ENCODE results near the gene SNAP47. TPM values are rescaled to one million over a fixed set of nuclear protein-coding genes. Genes with fewer than 3 reads are reported as not detected.

The SNAP47 gene
- total and polyA plus RNA-seq, 9 of the 15 experiments (the other 6 are each of a cell fraction or from before 2014, with no cell fraction given) = 2.5 to 41.3 (median 32.6) TPM

DNA sequence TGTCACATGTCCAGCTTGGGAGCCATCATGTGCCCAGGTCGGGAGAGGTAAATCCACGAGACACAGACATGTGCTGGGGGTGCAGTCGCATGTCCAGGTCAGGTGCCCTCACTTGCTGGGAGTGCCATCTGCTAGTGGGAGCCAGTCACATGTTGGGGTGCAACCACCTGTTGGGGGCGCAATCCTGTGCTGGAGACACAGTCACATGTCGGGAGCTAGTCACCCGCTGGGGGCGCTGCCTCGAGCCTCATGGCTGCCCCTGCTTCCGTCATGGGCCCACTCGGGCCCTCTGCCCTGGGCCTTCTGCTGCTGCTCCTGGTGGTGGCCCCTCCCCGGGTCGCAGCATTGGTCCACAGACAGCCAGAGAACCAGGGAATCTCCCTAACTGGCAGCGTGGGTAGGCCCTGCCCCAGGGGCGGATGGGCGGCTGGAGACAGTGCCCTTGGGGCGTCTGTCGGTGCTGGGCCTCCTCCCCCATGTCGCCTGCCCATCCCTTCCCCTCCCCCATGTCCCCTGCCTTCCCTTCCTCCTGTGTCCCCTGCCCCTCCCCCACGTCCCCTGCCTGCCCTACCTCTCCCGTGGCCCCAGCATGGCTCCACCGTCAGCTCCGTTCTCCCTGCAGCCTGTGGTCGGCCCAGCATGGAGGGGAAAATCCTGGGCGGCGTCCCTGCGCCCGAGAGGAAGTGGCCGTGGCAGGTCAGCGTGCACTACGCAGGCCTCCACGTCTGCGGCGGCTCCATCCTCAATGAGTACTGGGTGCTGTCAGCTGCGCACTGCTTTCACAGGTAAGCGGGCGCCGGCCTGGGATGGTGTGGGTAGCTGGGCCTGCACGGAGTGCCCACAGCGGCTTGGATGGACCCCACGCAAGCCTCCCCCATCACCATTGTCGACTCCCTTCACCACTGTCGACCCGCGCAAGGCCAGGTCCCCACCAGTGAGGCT, 80.5 kb downstream of the SNAP47 start, which contains the start of gene PRSS38 (continued):
- TF ChIP-seq, protein P1, sequence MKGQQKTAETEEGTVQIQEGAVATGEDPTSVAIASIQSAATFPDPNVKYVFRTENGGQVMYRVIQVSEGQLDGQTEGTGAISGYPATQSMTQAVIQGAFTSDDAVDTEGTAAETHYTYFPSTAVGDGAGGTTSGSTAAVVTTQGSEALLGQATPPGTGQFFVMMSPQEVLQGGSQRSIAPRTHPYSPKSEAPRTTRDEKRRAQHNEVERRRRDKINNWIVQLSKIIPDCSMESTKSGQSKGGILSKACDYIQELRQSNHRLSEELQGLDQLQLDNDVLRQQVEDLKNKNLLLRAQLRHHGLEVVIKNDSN (CRISPR knock-in tag; IDR thresholded peaks at IDR 0.05) = peak; percentile 64

DNA sequence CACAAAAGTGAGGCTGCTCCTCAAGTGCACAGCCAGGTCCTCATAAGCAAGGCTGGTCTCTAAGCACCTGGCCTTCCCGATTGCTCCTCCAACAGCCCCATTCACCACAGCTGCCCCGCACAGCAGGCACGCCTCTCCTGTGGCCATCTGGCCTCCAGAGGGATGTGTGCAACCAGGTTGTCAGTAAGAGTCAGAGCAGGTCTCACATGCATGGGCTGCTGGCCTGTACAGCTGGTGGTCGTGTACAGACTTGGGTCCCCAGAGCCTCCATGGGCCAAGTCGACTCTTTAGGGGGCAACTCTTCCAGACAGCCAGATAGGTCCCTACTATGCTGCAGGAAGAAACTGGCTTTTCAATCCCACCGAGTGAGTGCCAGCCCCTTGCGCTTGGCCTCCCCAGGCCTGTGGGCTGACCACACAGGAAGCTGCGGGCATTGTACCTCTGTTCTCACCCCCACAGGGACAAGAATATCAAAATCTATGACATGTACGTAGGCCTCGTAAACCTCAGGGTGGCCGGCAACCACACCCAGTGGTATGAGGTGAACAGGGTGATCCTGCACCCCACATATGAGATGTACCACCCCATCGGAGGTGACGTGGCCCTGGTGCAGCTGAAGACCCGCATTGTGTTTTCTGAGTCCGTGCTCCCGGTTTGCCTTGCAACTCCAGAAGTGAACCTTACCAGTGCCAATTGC, 81.7 kb downstream of the SNAP47 start:
- Histone ChIP-seq H3K27me3 (ENCODE audit: control insufficient read depth in 2 of 2, insufficient read depth in 2 of 2, low read length in 2 of 2) (peaks cover 0 to 9% of the 10 kb centered on the region in 2 experiments; a peak in 1 of 5 replicates), H3K4me2 (ENCODE audit: insufficient read depth, low read length) (no peak overlapping the region), H2AFZ (ENCODE audit: low read depth, low read length) (no peak overlapping the region), H3K27ac (ENCODE audit: extremely low read depth, low read depth, low read length) (no peak overlapping the region), H3K4me3 (no peak overlapping the region), H3K36me3 (ENCODE audit: control insufficient read depth, insufficient read depth, low read length) (no peaks in the 10 kb centered on the region), H3K9me3 (replicated peaks; ENCODE audit: control insufficient read depth, insufficient read depth, low read depth, low read length) (no peaks in the 10 kb centered on the region; the same call in none of the 2 replicates), H3K9ac (ENCODE audit: insufficient read depth in 1 of 2, low read depth in 2 of 2, low read length in 2 of 2) (no peak overlapping the region), H3K79me2 (ENCODE audit: control insufficient read depth, insufficient read depth, low read length) (no peaks in the 10 kb centered on the region), H3K9me1 (ENCODE audit: control insufficient read depth, insufficient read depth, low read length) (no peaks in the 10 kb centered on the region), H4K20me1 (replicated peaks; ENCODE audit: control insufficient read depth, insufficient read depth, low read length) (no peaks in the 10 kb centered on the region), H3K4me1 (replicated peaks in 1 of 2; ENCODE audit: control insufficient read depth in 2 of 2, insufficient read depth in 2 of 2, low read length in 2 of 2) (peaks cover 0 to 9% of the 10 kb centered on the region in 2 experiments; a peak in 1 of 5 replicates)
- CTCF ChIA-PET (ENCODE audit: low intra/inter-chr PET ratio) = no interaction called here
- 6% methylated on average over 16 of the region's 16 CpGs for WGBS (ENCODE audit: insufficient coverage, low coverage, missing lambda C conversion rate)
- BruUV-seq (replicated peaks) = no TSS peak
- intact Hi-C loops (cut with micrococcal nuclease) = no loop called here
- DNase-seq (ENCODE audit: extremely low read depth in 1 of 4, low spot score in 3 of 4) (no peak), FAIRE-seq (no peak), ATAC-seq (peak; percentile 34; the same call in 2 of the 3 replicates)
- in situ Hi-C loops (cut with MboI) = no loop called here
- POLR2A ChIA-PET = interaction anchor here (1.0 kb wide), 1 partner anchor 10 kb away, joined by 3 read pairs; no protein-coding TSS in a partner anchor
- TF ChIP-seq RBM25 (IDR thresholded peaks at IDR 0.05; ENCODE audit: low read depth, low read length, severe bottlenecking) (no peak), NR1H2 (CRISPR knock-in tag; IDR thresholded peaks at IDR 0.05) (no peak), IRF2 (CRISPR knock-in tag; IDR thresholded peaks at IDR 0.05) (no peak), SP2 (IDR thresholded peaks at IDR 0.05; ENCODE audit: extremely low read depth, low read depth, low read length, poor library complexity, severe bottlenecking) (no peak), PCBP2 (IDR thresholded peaks at IDR 0.05; ENCODE audit: low read depth, low read length, poor library complexity, severe bottlenecking) (no peak), DNMT1 (IDR thresholded peaks at IDR 0.05) (no peak), BCOR (IDR thresholded peaks at IDR 0.05) (no peak), NCOA2 (IDR thresholded peaks at IDR 0.05; ENCODE audit: partially characterized antibody in 2 of 2) (no peak)
- TF ChIP-seq, protein P2, sequence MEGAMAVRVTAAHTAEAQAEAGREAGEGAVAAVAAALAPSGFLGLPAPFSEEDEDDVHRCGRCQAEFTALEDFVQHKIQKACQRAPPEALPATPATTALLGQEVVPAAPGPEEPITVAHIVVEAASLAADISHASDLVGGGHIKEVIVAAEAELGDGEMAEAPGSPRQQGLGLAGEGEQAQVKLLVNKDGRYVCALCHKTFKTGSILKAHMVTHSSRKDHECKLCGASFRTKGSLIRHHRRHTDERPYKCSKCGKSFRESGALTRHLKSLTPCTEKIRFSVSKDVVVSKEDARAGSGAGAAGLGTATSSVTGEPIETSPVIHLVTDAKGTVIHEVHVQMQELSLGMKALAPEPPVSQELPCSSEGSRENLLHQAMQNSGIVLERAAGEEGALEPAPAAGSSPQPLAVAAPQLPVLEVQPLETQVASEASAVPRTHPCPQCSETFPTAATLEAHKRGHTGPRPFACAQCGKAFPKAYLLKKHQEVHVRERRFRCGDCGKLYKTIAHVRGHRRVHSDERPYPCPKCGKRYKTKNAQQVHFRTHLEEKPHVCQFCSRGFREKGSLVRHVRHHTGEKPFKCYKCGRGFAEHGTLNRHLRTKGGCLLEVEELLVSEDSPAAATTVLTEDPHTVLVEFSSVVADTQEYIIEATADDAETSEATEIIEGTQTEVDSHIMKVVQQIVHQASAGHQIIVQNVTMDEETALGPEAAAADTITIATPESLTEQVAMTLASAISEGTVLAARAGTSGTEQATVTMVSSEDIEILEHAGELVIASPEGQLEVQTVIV (CRISPR knock-in tag; IDR thresholded peaks at IDR 0.05; ENCODE audit: borderline replicate concordance) = no peak
- TF ChIP-seq, protein P3, sequence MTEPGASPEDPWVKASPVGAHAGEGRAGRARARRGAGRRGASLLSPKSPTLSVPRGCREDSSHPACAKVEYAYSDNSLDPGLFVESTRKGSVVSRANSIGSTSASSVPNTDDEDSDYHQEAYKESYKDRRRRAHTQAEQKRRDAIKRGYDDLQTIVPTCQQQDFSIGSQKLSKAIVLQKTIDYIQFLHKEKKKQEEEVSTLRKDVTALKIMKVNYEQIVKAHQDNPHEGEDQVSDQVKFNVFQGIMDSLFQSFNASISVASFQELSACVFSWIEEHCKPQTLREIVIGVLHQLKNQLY (CRISPR knock-in tag; conservative IDR thresholded peaks at IDR 0.05) = no peak
- TF ChIP-seq, protein P4, sequence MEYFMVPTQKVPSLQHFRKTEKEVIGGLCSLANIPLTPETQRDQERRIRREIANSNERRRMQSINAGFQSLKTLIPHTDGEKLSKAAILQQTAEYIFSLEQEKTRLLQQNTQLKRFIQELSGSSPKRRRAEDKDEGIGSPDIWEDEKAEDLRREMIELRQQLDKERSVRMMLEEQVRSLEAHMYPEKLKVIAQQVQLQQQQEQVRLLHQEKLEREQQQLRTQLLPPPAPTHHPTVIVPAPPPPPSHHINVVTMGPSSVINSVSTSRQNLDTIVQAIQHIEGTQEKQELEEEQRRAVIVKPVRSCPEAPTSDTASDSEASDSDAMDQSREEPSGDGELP (CRISPR knock-in tag; IDR thresholded peaks at IDR 0.05; ENCODE audit: borderline replicate concordance) = no peak
